GM21737 (cell line): ENCODE results near the gene OR52E6.

Experiments used
- ATAC-seq: cut with Tn5 transposase; IDR thresholded peaks from one replicate; pipeline ENCODE4 v1.9.1; 2021; ENCODE audit warnings: mild to moderate bottlenecking, moderate library complexity; ENCODE audit not compliant: unreplicated experiment

The OR52E6 gene

DNA sequence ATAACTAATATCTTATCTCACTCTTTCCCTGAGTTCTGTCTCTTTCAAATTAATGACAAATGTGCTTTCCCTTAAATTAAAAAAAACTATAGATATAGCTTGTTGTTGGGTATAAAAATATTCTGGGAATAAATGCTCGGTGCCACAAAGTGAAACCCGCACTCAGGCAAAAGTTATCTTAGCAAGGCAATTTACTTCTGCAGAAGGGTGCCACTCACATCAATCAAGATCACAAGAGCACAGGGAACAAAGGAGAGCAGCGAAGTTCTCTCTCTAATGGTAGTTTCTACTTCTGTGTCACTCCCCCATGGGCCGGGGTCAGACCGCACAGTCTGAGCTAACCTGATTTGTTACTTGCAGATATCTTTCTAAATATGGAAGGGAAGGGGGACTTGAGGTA lies 37.7 kb downstream of the OR52E6 start:
- ATAC-seq, result no peak

- no peak for ATAC-seq
Measured at GRCh38 chr11:5796541-5796940, 45.2 kb downstream of the OR52E6 start.

DNA sequence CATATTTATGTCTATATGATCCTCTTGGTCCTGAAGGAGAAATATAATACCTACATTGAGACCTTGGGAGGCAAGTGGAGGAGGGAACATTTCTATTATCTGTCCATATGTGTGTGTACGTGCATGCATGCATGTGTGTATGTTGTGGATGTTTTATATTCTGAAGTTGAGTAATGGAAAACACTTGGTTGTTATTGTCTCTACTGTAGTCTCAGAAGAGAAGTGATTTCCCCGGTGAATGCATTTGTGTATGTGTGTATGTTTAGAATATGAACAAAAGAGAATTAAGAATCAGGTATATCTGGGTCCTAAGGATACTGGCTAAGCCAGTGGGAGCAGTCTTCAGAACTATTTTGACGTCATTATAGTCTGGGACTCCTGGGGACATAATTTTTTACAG lies 50.5 kb downstream of the OR52E6 start, which contains the start of gene OR52N1:
TSS of gene OR52N1 (minus strand) at position 101 of the 400 bp plus-strand sequence. CDS start 2,449 bp downstream, outside the sequence.
- ATAC-seq, result no peak
